Subcutaneous adipose tissue (tissue), 4 donors: ENCODE measurements around the gene ULBP1. TPM values are rescaled to one million over a fixed set of nuclear protein-coding genes. Genes with fewer than 3 reads are reported as not detected.

Experiments used
- CTCF ChIP-seq: fragments of 450-650 bp; IDR thresholded peaks from one replicate; pipeline ENCODE4 v1.5.1; 2016; ENCODE audit warnings: low read depth, mild to moderate bottlenecking, control low read depth, antibody characterized with exemption, moderate library complexity
- total RNA-seq, 4 donors: library from RNA; depleted of rRNA; stranded (reverse); fragments of >200 nt; gene quantifications; one replicate each; pipeline ENCODE4 v1.1.0, GENCODE V29; 2016

ULBP1 gene
- total RNA-seq, 4 donors from 2014 or later, result 0.34 TPM; not detected in 3

DNA sequence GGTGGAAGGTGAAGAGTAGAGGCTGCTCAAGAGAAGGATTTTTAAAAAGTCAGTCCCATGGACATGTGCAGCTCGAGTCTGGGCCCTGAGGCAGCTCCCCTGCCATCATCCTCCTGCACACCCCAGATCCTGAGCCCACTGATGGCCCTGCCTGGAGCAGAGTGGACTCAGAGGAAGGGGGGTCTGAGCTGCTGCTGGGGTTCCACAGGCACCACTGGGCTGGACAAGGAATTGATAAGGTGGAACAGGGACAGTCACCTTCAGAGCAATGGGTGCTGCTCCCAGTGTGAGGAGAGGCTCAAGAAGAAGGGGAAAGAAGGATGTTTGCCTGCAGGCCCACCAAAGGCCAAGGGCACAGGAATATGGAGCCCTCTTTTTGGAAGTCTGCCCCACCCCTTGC lies 15.7 kb upstream of the ULBP1 start:
- TF ChIP-seq CTCF, result no peak

GRCh38 chr6:149948616-149949015 lies 15.1 kb upstream of the ULBP1 start:
- no peak for TF ChIP-seq CTCF

DNA sequence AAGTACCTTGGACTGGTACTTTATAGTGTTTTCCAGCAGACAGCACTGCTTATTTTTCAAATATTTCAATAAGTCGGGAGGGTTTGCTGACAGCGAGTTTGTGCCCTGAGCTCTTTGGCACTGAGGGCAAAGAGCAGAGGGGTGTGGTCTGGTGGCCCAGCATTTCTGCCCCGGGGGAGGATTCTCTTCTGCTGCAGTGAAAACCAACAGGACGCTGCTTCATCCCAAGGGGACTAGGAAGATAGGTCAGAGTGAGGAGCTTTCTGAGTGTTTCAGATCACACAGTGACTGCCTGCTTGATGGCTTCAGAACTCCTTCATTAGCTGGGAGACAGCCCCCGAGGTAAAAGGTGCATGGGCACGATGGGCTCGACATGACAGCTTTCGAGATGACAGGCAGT lies 13.3 kb upstream of the ULBP1 start:
- TF ChIP-seq CTCF, result no peak

DNA sequence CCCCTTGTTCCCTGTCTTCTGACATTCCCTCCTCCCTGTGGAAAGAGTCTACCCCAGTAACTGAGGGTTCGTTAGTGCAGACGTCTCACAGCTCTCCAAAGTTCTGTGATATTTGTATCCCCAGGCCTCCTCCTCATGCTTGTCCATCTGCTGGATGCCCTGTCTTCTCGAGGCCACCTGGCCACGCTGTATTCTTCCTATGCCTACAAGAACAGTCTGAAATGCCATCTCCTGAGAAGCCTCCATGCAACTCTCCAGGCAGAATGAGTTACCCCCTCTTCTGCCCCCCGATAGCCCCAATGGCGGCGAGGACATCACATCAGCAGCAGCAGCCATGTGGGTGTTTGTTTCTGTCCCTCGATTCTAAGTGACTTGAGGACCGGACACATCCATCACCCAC lies 12.6 kb upstream of the ULBP1 start:
- no peak for TF ChIP-seq CTCF

DNA sequence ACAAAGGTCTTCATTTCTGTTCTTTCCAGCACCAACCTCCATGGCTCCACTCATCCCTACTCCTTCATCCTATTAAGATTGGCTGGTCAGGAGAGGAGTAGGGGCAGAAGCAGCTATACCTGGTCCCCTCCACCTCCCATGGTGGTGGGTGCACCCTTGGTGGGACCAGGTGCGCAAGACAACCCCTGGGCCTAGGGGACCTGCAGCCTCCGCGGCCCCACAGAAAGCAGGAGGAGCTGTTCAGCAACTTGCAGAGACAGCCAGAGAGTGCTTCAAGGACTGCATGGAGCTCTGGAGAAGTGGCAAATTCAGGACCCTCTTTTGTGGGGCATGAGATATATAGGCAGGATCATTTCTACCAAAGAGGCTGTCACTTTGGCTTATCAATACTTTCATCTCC lies 12.1 kb upstream of the ULBP1 start:
- no peak for TF ChIP-seq CTCF

DNA sequence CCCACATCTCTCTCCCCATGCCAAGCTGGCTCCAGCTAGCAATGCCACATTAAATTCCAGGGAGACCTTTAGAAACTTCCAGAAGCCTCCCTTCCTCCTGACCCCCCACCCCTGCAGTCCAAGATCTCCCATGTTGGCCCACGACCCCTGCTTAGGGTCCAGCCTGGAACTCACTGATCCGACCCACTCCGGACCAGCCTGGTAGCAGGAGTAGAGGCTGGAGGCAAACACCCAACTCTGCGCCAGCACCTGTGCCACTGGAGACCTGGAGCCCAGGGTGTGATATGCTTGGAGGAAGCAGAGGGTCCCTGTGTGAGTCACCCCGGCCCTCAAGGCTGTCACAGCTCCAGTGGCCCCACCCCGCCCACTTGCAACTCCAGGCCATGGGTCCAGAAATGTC lies 3.3 kb upstream of the ULBP1 start:
- TF ChIP-seq CTCF, result no peak

- no peak for TF ChIP-seq CTCF
Measured at GRCh38 chr6:149961728-149962425, 1.9 kb upstream of the ULBP1 start.
